Measurements from ENCODE around the gene CAPZA1.

Gene CAPZA1

GRCh38 chr1:112717263-112717873, 97.7 kb downstream of the CAPZA1 start:
- TF ChIP-seq JUND (IDR thresholded peaks at IDR 0.05; ENCODE audit: low read depth), result no peak
- DNase-seq (ENCODE audit: low read depth in 1 of 2, low spot score in 1 of 2), result no peak
- in situ Hi-C loops (cut with HindIII; ENCODE audit: low pct_unique_long_range_greater_than_20kb, low sequenced_read_pairs), result no loop called here

DNA sequence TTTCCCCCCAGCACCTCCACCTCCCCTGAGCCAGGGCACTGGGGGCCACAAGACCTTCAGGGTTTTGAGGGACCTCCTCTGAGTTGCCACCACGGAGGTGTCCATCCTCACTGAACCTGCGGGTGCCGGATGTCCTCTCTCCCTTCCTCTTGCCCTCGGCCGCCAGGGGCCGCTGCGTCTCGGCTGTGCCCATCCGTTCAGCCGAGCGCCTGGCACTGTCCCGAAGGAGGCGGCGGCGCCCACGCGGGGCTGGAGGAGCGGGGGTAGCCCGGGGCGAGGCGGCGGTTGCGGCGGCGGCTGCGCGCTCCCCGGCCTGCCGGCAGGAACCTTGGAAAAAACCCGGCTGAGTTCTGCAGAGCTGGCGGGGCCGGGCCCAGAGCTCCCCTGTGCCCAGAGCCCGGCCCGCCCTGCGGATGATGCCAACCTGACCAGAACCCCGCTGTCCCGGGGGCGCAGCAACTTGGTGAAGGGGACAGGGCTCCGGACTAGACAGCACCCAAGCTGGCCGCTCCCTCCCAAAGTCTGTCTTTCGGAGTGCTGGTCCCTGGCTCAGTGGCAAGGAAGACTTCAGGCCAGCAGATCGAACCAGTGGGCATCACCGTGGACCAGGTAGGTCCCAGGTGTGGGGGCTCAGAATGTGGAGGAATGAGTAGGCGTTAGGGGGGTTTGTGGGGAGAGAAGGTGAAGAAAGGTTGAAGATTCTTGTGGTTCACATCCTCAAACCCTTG, 99.2 kb downstream of the CAPZA1 start:
- peak; percentile 59 to 78 for DNase-seq (ENCODE audit: low read depth in 1 of 2, low spot score in 1 of 2)
- in situ Hi-C loops (cut with HindIII; ENCODE audit: low pct_unique_long_range_greater_than_20kb, low sequenced_read_pairs), result no loop called here

GRCh38 chr1:112719706-112720105, 100.1 kb downstream of the CAPZA1 start:
- in situ Hi-C loops (cut with HindIII; ENCODE audit: low pct_unique_long_range_greater_than_20kb, low sequenced_read_pairs), result no loop called here
- no peak for TF ChIP-seq JUND (IDR thresholded peaks at IDR 0.05; ENCODE audit: low read depth)
- no peak for DNase-seq (ENCODE audit: low read depth in 1 of 2, low spot score in 1 of 2)

More for the DNA sequence above, 99.2 kb downstream of the CAPZA1 start:
- TF ChIP-seq JUND (IDR thresholded peaks at IDR 0.05; ENCODE audit: low read depth), result no peak

DNA sequence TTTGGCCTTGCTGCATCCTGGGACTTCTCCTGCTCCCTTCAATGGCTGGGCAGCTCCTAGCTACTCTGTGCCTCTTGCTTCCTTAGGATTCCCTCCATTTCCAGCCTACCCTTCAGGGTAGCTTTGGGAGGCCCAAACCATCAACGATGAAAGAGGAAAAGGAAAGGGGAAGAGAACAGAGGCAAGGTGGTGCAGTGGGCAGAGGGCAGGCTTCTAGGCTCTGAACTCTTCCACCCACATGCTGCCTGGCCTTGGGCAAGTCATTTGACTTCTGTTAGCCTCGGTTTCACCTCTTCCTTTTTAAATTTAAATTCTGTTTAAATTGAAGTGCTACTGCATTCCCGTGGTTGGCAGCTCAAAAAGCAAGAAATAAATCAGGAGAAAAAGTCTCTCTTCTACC, 101.2 kb downstream of the CAPZA1 start:
- no peak for DNase-seq (ENCODE audit: low read depth in 1 of 2, low spot score in 1 of 2)
- no peak for TF ChIP-seq JUND (IDR thresholded peaks at IDR 0.05; ENCODE audit: low read depth)
- in situ Hi-C loops (cut with HindIII; ENCODE audit: low pct_unique_long_range_greater_than_20kb, low sequenced_read_pairs), result no loop called here
